Smooth muscle cell (in vitro differentiated cells): ENCODE results near the gene ABI3BP. TPM values are rescaled to one million over a fixed set of nuclear protein-coding genes. Genes with fewer than 3 reads are reported as not detected.

Experiments
- DNase-seq: peaks from one replicate; lab custom pipeline; 2025; ENCODE audit not compliant: unreplicated experiment; lab: John Stamatoyannopoulos, UW
- H2AFZ ChIP-seq: fragments of 200-600 bp; sonication (generic); 2 replicates; pipeline ENCODE4 v1.6.0; 2016; ENCODE audit warnings: antibody characterized with exemption, low read depth, mild to moderate bottlenecking
- H3F3A ChIP-seq: fragments of 200-600 bp; sonication (generic); 2 replicates; pipeline ENCODE4 v1.6.0; 2017; ENCODE audit warnings: antibody characterized with exemption, low read depth
- H3K27ac ChIP-seq: fragments of 200-600 bp; sonication (generic); 2 replicates; pipeline ENCODE4 v1.5.1; 2016; ENCODE audit warnings: low read depth, mild to moderate bottlenecking
- H3K27me3 ChIP-seq: fragments of 200-600 bp; sonication (generic); 2 replicates; pipeline ENCODE4 v1.6.1; 2016; ENCODE audit warnings: low read depth, mild to moderate bottlenecking
- H3K36me3 ChIP-seq: fragments of 200-600 bp; sonication (generic); 2 replicates; pipeline ENCODE4 v1.5.1; 2016; ENCODE audit warnings: low read depth
- H3K4me1 ChIP-seq: fragments of 200-600 bp; sonication (generic); 2 replicates; pipeline ENCODE4 v1.5.1; 2016; ENCODE audit warnings: low read depth
- H3K4me2 ChIP-seq: fragments of 200-600 bp; sonication (generic); 2 replicates; pipeline ENCODE4 v1.6.0; 2016; ENCODE audit warnings: mild to moderate bottlenecking
- H3K4me3 ChIP-seq: fragments of 200-600 bp; sonication (generic); 2 replicates; pipeline ENCODE4 v1.5.1; 2016; ENCODE audit warnings: mild to moderate bottlenecking
- H3K79me2 ChIP-seq: fragments of 200-600 bp; sonication (generic); 2 replicates; pipeline ENCODE4 v1.6.0; 2016; ENCODE audit warnings: low read depth, mild to moderate bottlenecking
- H3K9ac ChIP-seq: fragments of 200-600 bp; sonication (generic); 2 replicates; pipeline ENCODE4 v1.6.0; 2016; ENCODE audit warnings: low read depth
- H3K9me3 ChIP-seq: fragments of 200-600 bp; sonication (generic); replicated peaks from 2 replicates; pipeline ENCODE4 v1.5.1; 2016; ENCODE audit warnings: low read depth
- H4K20me1 ChIP-seq: fragments of 200-600 bp; sonication (generic); 2 replicates; pipeline ENCODE4 v1.6.0; 2016; ENCODE audit warnings: low read depth
- WGBS: methylation state at CpG from one replicate; pipeline ENCODE4 v1.1.7; 2016; ENCODE audit warnings: low lambda C conversion rate; 5-methylcytosine and 5-hydroxymethylcytosine counted together
- polyA plus RNA-seq: library from polyadenylated mRNA; unstranded; fragments of >200 nt; fragmentation: Nextera tagmentation; extraction: Ambion mirVana; gene quantifications from 2 replicates; pipeline ENCODE4 v1.2.1, GENCODE V29; 2016
- total RNA-seq: library from RNA; depleted of rRNA; stranded (reverse); fragments of >200 nt; gene quantifications from 2 replicates; pipeline ENCODE4 v1.2.3, GENCODE V29; 2014
- TF ChIP-seq, protein P1 (sequence below): fragments of 200-600 bp; sonication (generic); IDR thresholded peaks from 2 replicates; pipeline ENCODE4 v1.5.1; 2017; ENCODE audit warnings: borderline replicate concordance, mild to moderate bottlenecking, antibody characterized with exemption; ENCODE audit not compliant: insufficient read depth, poor library complexity, severe bottlenecking

Gene ABI3BP
- total and polyA plus RNA-seq, 2 experiments from 2014 or later: 0.47 to 0.58 TPM

DNA sequence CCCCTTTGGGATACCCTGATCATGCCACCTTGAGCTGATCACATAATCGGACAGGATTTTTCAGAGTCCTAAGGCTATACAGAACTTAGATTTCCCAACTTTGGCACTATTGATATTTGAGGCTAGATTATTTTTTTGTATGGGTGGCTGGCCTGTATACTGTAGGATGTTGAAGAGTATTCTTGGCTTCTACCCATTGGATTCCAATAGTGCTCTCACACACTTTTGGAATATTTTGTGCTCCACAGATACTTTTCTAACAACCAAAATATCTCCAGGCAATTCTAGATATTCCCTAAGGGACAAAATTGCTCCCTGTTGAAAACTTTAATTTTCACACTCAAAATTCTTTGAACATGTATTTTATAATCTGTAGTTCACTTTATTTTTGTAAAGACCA is 125.1 kb downstream of the ABI3BP start:
- H3F3A ChIP-seq: no peaks in the 10 kb centered on the region
- no peak overlapping the region for H3K9ac ChIP-seq
- no peak overlapping the region for H3K4me2 ChIP-seq
- no peaks in the 10 kb centered on the region for H3K36me3 ChIP-seq
- 92% methylated on average over 1 of the region's 1 CpG for WGBS
- peaks cover 12% of the 10 kb centered on the region for H3K27me3 ChIP-seq
- H2AFZ ChIP-seq: no peak overlapping the region
- no peaks in the 10 kb centered on the region for H3K9me3 ChIP-seq
- DNase-seq: no peak
- no peaks in the 10 kb centered on the region for H3K4me1 ChIP-seq
- no peaks in the 10 kb centered on the region for H4K20me1 ChIP-seq
- TF ChIP-seq, protein P1, sequence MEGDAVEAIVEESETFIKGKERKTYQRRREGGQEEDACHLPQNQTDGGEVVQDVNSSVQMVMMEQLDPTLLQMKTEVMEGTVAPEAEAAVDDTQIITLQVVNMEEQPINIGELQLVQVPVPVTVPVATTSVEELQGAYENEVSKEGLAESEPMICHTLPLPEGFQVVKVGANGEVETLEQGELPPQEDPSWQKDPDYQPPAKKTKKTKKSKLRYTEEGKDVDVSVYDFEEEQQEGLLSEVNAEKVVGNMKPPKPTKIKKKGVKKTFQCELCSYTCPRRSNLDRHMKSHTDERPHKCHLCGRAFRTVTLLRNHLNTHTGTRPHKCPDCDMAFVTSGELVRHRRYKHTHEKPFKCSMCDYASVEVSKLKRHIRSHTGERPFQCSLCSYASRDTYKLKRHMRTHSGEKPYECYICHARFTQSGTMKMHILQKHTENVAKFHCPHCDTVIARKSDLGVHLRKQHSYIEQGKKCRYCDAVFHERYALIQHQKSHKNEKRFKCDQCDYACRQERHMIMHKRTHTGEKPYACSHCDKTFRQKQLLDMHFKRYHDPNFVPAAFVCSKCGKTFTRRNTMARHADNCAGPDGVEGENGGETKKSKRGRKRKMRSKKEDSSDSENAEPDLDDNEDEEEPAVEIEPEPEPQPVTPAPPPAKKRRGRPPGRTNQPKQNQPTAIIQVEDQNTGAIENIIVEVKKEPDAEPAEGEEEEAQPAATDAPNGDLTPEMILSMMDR: no peak
- H3K79me2 ChIP-seq: no peaks in the 10 kb centered on the region
- no peak overlapping the region for H3K27ac ChIP-seq
- no peak overlapping the region for H3K4me3 ChIP-seq

DNA sequence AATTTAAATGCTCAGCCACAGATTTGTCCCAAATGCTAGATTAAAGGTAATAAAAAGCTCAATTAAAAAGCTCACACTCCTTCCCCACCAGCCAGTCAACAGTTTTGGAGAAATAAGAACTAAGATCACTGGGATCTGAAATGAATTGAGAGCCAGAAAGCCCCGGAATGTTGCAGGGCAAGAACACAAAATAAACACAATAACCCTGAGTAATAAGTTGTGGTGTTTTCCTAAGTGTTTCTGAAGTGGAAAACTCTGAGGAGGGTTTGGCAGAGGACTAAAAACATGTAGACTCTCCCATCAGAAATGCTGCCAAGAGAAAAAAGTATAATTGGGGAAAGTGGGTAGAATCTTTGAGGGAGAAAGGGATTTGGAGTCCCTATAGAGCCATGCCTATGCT is 127.8 kb downstream of the ABI3BP start:
- H3F3A ChIP-seq: no peaks in the 10 kb centered on the region
- no peak for DNase-seq
- WGBS: 81% methylated on average over 1 of the region's 1 CpG
- peaks cover 20% of the 10 kb centered on the region for H3K27me3 ChIP-seq
- no peak overlapping the region for H3K9ac ChIP-seq
- H3K4me3 ChIP-seq: no peak overlapping the region
- no peaks in the 10 kb centered on the region for H4K20me1 ChIP-seq
- no peaks in the 10 kb centered on the region for H3K36me3 ChIP-seq
- no peaks in the 10 kb centered on the region for H3K79me2 ChIP-seq
- H3K9me3 ChIP-seq: no peaks in the 10 kb centered on the region
- no peak overlapping the region for H2AFZ ChIP-seq
- H3K4me1 ChIP-seq: no peaks in the 10 kb centered on the region
- H3K4me2 ChIP-seq: no peak overlapping the region
- H3K27ac ChIP-seq: no peak overlapping the region
- TF ChIP-seq, protein P1: no peak

DNA sequence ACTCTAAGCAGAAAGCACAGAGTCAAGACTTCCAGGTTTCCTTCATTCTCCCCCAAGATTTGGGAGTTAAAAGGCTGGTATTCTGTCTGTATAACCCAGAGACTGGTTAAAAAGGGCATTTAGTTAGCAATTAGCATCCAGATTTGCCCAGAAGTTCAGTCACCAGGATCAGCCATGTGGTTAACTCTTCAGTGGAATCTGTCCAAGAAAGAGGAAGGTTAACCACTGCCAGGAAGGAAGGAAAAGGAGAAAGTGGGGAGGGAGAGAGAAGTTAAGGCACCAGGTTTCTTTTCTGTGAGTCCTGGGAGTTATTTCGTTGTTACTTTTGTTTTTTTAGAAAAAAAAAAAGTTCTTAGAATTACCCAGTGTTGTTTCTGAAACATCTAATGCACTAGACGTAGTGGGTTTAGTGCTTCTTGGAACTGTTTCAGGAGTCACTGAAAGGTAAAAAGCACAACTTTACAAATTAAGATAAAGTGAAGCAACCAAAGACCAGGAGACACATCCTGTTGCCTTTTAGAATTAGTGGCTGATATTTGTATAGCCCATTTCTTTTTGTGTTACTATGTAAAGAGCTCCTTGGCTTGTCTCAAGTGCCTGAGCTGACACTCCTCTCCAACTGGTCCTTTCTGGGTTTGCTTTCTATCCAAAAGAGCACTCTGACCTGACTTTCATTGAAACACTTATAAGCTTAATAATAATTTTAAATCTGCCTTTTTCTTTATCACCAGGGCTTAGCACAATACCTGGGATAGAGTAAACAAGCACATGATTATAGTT is 128.6 kb downstream of the ABI3BP start:
- Histone ChIP-seq H3K79me2 (no peaks in the 10 kb centered on the region), H3K4me2 (no peak overlapping the region), H3K9ac (no peak overlapping the region), H4K20me1 (no peaks in the 10 kb centered on the region), H3K4me3 (no peak overlapping the region), H3K27ac (no peak overlapping the region), H3K36me3 (no peaks in the 10 kb centered on the region), H2AFZ (no peak overlapping the region), H3K27me3 (peaks cover 20% of the 10 kb centered on the region), H3F3A (no peaks in the 10 kb centered on the region), H3K4me1 (no peaks in the 10 kb centered on the region), H3K9me3 (no peaks in the 10 kb centered on the region)
- WGBS: 86% methylated on average over 2 of the region's 2 CpGs
- no peak for DNase-seq
- TF ChIP-seq, protein P1: no peak

DNA sequence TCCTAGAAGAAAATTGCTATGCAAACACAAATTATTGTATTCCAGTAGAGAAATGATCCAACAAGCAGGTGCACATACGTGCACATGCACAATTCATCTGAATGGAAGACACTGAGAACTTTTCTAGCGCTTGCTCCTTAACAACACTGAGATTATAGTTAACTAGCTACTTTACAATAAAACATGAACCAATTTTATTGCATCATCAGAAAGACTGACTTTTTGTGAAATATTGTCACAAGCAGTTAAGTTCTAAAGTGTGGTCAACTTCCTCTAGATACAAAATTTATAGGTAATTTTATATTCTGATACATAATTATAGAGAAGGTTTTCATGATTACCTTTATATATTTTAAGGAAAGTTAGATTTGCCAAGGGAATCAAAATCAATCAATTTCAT is 135.4 kb downstream of the ABI3BP start:
- Histone ChIP-seq H3K79me2 (no peaks in the 10 kb centered on the region), H3K4me1 (no peaks in the 10 kb centered on the region), H3K9ac (no peak overlapping the region), H3K36me3 (no peaks in the 10 kb centered on the region), H3K27ac (no peak overlapping the region), H4K20me1 (no peaks in the 10 kb centered on the region), H2AFZ (no peak overlapping the region), H3F3A (no peaks in the 10 kb centered on the region), H3K27me3 (peaks cover 25% of the 10 kb centered on the region), H3K4me2 (no peak overlapping the region), H3K4me3 (no peak overlapping the region), H3K9me3 (no peaks in the 10 kb centered on the region)
- no peak for DNase-seq
- 85% methylated on average over 2 of the region's 2 CpGs for WGBS
- TF ChIP-seq, protein P1: no peak
